HG02885 (cell line): ENCODE data around the gene PGRMC2.

ENCODE experiments used
- ATAC-seq: cut with Tn5 transposase; IDR thresholded peaks from one replicate; pipeline ENCODE4 v1.9.1; 2021; ENCODE audit warnings: mild to moderate bottlenecking; ENCODE audit not compliant: unreplicated experiment, poor library complexity

The PGRMC2 gene

DNA sequence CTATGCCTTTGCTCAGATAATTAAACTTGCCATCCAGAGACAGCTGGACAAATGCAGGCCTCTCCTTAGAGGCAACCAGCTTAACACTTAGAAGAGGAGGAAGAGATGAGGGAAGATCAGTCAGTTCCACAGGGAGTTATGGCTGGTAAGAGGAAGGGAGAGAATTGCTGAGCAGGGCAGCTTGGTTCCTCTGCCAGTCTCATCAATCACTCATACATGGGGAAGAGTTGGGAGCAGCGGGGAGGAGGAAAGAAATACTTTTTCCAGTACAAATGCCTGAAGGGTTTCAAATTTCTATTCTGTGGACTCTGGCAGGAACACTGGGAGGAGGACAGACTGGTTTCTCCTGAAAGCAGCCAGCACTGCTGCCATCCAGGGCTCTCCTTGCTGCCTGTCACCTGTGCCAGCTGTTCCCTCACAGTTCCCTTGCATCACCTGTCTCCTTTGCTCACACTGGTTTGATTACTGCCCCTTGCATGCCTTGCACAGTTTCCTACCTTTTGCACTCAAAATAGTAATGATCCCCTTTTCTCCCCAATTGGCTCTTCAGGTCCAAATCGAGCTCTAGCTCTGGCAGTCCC lies 59.5 kb downstream of the PGRMC2 start:
- ATAC-seq: no peak

DNA sequence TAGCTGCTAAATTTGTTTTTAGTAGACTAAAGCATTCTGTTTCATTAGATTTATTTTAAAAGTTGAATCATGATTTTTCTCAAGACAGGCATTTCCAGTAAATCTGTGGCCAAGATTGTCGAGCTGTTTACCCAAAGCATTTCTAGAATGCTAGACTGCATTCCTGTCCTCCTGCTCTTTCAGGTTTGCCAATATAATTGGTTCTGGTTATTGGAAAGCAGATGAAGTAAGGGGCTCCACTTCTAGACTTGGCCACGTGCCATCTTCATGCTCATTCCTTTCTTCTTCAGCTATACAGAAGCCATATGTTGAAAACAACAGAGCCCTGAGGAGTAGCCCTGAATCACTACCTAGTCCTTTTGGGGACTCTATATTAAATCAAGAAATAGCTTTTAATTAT lies 62.5 kb downstream of the PGRMC2 start:
- no peak for ATAC-seq

DNA sequence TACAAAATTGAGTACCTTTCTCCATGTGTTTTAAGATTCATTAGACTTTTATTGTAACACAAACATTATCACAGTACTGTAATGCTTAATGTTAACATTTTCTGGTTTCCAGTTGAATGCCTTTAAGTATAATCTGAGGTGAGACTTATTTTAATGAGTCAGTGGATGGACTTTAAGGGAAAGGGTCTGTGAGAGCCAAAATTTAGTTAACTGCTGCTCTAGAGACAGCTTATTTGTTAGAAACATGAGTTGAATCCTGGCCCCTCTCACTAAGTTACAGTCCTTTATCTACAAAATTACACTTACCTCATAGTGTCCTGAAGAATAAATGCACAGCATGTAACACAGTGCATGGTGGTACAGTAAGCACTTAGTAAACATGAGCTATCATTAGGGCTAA lies 66.0 kb downstream of the PGRMC2 start:
- no peak for ATAC-seq

DNA sequence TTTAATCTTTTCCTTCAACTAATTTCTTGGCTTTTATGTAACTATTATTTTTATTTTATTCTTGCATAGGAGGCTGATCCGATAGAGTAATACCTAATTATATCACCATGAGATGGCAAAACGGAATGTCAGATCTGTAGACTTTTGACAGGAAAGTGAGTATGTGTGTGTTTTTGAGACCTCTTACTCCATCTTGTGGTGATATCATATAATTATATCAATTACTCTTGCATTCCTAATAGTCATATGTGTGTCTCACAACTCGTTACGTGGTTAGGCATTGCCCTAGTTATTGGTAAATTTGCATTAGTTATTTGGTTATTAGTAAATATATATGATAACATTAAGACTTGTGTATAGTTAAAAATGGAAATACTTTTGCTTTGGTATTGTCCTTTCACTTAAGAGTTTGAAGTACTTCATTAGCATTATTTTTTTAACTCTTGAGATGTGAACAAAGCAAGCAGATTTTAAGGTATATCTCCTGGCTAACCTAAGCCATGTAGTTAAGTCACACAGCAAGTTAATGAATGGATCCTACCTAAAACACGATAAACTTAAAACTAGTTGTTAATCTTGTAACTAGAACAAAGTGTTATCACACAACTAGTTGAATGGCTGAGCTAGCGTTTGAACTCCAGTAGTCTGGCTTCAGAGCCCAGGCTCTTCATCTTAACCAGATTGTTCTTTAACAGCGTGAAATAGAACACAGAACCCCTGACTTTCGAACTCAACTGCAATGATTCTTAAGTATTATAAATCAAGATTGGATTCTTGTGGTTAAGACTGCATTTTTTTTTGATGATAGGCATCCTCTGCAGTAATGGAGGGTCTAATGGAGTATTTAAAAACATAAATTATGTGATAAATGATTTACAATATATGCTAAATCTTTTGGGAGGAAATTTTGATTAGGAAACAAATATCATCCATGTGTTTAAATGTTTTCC lies 67.1 kb downstream of the PGRMC2 start:
- ATAC-seq: peak; percentile 82
